ENCODE data around the gene ANXA1.

DNA sequence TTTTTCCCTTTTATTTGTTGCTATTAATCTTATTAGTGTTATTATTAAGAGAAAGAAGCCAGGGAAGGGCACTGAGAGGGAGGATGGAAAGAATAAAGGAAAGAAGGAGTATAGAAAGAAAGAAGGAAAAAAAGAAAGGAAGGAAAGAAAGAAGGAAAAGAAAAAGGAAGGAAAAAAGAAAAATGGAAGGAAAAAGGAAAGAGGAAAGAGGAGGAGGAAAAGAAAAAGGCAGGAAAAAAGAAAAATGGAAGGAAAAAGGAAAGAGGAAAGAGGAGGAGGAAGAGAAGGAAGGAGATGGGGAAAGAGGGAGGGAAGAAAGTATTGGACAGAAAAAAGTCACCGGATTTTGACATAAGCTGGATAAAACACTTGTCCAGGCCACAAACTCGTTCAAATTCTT lies 47.8 kb downstream of the ANXA1 start:
- TF ChIP-seq EP300 (IDR thresholded peaks at IDR 0.05): no peak
- TF ChIP-seq, protein P1, sequence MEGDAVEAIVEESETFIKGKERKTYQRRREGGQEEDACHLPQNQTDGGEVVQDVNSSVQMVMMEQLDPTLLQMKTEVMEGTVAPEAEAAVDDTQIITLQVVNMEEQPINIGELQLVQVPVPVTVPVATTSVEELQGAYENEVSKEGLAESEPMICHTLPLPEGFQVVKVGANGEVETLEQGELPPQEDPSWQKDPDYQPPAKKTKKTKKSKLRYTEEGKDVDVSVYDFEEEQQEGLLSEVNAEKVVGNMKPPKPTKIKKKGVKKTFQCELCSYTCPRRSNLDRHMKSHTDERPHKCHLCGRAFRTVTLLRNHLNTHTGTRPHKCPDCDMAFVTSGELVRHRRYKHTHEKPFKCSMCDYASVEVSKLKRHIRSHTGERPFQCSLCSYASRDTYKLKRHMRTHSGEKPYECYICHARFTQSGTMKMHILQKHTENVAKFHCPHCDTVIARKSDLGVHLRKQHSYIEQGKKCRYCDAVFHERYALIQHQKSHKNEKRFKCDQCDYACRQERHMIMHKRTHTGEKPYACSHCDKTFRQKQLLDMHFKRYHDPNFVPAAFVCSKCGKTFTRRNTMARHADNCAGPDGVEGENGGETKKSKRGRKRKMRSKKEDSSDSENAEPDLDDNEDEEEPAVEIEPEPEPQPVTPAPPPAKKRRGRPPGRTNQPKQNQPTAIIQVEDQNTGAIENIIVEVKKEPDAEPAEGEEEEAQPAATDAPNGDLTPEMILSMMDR (IDR thresholded peaks at IDR 0.05): no peak
